LNCAP (cell line): ENCODE results near the gene MEF2A.
A peak's percentile ranks its signal among the peaks of the same experiment; 100 is the strongest.

Experiments used
- TF ChIP-seq, protein P1 (sequence below): fragments of 450-650 bp; IDR thresholded peaks from 2 replicates; pipeline ENCODE4 v1.5.1; 2017; ENCODE audit warnings: mild to moderate bottlenecking

The MEF2A gene

DNA sequence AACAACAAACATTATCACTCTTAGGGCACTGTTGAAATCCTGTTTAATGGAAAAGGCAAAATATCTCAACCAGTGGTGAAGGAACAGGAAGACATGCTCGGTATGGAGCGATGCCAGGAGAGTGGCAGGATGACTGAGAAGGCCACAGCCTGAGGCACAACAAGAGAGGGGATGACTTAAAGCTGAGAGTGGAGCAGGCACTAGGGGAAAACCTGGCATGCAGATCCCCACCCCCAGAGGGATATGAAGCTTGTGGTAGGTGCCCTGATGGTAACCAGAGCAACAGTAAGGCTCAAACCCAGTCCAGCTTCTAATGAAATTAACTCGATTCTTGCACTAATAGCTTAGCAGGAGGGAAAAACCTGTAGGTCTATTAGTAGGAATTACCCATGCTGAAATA lies 127.0 kb downstream of the MEF2A start:
- TF ChIP-seq, protein P1, sequence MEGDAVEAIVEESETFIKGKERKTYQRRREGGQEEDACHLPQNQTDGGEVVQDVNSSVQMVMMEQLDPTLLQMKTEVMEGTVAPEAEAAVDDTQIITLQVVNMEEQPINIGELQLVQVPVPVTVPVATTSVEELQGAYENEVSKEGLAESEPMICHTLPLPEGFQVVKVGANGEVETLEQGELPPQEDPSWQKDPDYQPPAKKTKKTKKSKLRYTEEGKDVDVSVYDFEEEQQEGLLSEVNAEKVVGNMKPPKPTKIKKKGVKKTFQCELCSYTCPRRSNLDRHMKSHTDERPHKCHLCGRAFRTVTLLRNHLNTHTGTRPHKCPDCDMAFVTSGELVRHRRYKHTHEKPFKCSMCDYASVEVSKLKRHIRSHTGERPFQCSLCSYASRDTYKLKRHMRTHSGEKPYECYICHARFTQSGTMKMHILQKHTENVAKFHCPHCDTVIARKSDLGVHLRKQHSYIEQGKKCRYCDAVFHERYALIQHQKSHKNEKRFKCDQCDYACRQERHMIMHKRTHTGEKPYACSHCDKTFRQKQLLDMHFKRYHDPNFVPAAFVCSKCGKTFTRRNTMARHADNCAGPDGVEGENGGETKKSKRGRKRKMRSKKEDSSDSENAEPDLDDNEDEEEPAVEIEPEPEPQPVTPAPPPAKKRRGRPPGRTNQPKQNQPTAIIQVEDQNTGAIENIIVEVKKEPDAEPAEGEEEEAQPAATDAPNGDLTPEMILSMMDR = no peak

DNA sequence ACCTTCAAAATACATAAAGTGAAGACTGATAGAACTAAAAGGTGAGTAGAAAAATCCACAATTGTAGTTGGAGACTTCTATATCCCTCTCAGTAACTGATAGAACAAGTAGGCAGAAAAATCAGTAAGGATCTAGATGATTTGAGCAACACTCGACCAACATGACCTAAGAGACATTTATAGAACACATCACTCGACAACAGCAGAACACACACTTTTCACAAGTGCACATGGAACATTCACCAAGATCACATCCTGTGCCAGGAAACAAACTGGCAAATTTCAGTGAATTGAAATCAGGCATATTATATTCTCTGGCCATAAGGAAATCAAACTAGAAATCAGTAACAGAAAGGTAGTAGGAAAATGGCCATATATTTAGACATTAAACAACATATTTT lies 130.3 kb downstream of the MEF2A start:
- TF ChIP-seq, protein P1 = no peak

DNA sequence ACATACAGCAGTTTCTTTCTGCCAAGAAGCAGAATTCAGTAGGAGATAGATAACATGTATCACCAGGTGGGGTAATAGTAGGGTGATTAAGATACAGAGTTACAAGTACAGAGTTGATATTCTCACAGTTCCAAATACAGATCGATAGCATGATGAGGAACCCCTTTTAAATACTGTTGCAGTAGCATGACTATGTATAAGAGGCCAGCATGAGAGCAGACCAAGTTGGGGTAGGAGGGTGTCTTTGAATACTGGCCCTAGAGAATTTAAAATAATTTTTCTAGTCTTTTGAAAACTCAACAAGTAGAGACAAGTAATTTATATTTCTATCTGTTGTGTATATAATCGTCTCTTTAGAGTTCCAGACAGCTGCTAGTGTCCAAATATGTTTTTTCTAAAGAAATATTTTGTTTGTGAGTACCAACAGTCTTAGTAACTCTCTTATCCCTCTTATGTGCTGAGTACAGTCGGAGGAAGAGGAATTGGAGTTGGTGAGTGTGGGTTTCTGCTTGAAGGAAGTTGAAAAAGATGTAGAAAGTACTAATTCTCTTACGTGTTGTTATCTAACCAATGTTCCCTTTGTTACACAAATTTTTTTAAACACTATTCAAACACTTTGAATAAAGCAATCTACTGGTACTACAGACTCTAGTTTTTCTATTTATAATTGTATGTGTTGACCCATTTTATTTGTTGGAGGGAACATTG lies 137.3 kb downstream of the MEF2A start:
- TF ChIP-seq, protein P1 = no peak

DNA sequence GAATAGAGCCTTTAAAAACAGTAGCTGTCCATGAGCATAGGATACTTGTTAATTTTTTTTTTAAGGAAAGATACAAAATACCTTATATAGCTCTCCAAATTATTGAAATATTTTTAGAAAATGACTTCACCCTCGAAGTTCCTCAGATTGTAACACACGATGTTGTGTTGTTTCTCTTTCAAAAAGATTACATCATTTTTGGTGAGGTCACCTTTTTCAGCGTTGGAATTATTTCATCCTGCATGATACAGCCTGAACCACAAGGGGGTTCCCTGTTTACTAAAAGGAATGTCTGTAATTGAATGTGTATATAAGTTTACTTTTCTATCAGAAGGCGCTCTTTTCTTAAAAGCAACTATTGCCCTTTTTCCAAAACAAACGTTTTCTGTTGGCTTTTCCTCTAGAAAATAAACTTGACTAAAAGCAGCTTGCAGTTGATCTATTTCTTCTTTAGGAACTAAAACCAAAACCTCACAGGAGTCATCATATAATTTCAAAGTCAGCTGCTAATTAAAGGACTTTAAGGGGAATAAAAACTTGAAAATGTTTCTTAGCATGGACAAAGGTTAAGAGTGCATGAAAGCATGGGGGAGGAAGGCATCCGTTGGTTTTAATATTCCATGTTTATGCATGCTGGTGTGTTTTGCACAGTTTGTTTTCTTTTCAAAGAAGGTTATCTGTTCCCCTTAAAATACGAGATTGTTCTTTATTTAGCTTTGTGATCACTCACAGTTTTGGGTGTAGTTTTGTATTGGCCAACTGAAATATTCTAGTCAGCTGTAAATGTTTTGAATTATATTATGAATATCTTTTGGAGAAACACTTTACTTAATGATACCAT lies 138.0 kb downstream of the MEF2A start:
- TF ChIP-seq, protein P1 = peak; percentile 63

DNA sequence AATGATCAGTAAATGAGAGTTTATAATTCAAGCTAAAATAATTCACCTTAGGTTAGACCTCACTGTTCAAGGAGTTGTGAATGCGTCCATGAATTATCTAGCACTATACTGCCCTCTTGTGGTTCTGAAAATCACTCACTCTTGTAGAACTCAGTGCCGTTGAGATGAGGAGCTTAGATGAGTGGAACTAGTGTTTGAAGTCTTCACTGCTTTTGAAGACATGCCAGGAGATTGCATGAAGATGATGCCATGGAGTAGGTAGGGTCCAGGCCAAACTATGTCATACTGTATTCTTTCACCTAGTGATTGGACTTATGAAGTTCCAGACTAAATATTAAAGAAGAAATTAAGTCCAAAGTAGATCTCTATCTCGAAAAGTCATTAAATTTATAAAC lies 138.7 kb downstream of the MEF2A start:
- TF ChIP-seq, protein P1 = peak; percentile 63

DNA sequence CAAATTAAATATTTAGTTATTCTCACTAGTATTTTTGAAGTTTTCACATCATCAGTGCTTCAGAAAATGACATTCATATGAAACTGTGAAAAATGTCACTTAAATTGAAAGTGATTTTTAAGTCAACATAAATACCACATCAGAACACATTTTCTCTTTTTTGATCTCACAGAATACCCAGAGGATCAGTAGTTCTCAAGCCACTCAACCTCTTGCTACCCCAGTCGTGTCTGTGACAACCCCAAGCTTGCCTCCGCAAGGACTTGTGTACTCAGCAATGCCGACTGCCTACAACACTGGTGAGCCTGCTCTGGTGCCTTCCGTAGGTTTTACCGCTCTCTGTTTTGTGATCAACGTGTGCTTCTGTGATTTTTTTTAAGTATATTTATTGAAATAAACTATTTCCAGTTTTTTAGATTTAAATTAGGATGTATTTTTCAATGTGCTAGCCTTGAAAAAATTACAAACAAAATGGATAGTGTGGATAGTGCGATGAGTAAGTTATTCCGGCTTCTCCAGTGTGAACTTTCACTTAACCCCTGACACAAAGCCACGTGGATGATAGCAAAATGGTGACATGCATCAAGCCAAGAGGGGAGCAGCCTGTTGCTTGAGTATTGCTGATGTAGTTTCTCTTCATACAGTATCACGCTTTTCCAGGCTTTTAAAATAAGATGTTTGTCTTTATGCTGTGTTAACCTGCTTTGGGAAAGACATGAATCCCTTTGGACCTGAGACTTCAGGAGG lies 140.9 kb downstream of the MEF2A start:
- TF ChIP-seq, protein P1 = no peak

DNA sequence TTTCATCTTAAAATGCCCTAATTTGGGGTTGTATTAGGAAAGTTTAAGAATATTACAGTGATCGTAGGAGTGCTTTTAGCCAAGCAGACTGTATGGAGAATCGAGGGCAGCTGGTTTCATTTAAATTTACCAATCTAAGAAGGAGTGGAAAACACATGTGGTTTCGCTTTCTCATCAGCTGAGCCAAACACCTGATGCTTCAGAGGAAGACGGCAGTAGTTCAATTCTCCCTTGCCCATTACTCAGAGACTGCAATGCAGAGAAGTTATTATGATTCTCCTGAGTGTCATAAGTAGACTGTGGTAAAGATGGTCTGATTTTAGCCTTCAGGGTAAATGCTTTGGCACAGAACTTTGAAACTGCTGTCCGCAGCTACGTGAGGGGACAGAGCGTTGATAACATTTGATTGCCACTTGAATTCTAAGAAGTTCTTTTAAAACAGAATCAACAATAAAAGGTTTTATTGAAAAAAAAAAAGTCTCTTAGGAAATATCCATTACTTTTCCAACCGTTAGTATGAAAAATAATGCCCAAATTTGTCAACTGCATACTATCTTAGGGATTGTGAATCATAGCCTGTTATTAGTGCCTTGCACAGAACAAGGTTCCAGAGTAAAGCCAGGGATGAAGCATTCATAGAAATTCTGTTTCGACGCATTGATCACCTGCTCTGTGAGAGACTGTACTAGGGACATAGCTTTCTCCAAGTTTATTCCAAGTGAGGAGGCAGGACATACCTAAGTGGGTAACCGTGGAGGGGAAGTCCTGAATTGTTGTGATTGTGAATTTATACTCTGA lies 141.9 kb downstream of the MEF2A start:
- TF ChIP-seq, protein P1 = no peak
